NCI-H1436 treated with DMSO at 0.1 percent for 48 hours (cell line): ENCODE measurements around the gene RPL10L.

Source experiments
- DNase-seq: peaks from one replicate; lab custom pipeline; 2025; lab: John Stamatoyannopoulos, UW

The RPL10L gene

DNA sequence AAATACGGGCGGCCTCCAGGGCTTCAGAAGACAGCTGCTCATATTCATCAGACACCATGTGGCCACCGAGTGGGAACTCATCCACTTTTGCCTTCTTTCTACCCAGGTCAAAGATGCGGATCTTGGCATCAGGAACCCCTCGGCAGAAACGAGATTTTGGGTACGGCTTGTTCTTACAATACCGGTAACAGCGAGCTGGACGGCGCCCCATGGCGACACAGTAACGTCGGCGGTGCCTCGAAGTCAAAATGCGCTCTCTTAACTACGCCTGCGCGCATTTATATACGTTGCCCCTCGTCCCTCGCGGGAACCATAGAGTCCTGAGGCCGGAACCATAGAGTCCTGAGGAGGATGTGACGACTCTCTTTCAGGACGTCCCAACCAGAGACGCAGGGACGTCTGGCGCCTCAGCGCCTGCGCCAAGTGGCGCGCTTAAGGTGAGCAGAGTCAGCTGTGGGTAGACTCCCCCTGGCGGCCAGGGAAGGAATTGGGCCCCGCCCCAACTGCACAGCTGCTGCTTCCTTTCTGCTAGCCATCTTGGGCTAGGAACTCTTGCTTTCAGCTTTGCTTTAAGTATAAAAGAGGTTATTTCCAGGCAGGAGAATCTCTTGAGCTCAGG, at the start of gene RPL10L:
RPL10L (minus strand) TSS at position 256 of the 619 bp plus-strand sequence; CDS start at position 211, 45 bp downstream.
- no peak for DNase-seq

DNA sequence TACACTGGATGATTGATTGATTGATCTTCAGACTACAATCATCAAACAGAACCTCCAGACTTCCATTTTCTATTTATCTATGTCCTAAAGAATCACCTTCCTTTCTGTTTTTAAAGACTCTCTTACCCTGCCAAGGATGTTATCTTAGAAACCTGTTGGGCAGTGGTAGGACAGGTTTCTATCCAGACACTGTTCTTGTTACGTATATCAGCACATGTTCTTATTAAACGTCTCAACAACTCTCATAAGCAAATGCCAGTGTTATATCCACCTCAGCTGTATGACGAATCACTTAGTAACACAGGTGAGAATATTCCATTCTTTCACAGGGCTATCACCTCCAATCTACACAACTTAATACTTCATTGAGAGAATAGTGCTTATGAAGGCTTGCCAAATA, 40.2 kb upstream of the RPL10L start:
- no peak for DNase-seq

DNA sequence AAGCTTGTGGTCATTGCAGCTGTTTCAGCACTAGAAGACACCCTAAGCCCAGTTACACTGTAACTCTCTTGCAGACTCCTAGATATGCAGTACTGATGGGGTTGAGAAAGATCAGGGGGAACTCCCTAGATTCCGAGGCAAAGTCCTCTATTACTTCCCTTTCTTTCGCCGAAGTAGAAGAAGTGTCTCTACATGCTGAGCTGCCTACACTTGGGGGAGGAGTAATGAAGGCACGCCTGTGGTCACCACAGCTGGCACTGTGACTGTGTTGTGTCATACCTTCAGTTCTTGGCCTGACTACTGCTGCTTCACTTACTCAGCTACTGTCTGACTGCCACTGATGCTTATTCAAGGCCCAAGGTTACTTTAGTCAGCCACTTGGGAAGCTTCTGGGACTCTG, 35.1 kb upstream of the RPL10L start:
- no peak for DNase-seq

DNA sequence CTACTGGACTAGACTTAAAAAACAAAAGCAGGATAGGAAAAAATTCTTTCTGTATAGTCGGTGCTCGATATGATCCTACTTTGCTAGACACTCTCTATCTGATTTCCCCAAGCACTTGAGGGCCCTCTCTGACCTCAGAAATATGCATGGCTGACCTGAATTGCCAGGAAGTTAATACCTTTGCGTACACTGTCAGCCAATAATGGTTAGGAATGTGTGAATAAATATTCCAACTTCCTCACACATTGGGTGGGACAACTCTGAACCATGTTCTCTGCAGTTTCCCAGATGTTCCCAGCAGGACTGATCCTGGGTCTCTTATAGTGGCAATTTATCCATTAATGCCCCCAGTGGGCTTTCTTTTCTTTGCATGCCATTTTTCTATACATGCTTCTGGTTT, 20.5 kb upstream of the RPL10L start:
- no peak for DNase-seq

DNA sequence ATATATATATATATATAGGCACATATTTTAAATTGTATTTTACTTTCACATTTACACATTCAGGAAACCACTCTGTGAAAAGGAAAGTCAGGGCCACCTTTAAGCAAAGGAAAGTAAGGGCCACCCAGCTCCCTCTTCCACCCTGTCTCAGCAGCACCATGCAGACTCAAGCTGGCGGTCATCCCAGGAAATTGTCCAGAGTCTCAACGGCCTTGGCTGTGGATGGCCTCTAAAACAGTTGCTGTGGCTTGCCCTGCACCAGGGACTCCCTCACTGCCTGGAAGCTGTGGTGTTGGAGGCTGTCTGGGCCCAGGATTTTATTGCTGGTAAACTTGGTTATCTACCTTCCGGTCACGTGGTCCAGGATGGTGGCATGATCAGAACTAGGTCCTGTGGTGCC, 11.8 kb upstream of the RPL10L start:
- DNase-seq, result no peak

DNA sequence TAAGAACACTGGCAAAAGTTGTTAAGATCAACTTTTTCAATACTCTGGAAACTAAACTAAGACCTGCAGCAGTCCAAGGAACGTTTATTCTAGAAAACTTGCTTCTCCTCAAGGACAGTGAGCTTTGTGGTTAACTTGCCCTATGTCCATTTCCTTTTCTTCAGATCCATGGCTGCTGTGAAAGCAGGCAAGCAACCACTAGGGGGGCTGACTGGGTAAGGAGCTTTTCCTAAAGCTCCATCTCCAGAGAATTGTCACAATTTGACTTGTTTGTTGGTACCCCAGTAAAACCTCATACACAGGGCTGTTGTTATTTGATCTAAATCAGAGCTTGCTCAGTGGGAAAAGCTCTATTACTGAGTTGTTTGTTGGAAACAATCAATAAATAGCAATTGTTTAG, 10.1 kb upstream of the RPL10L start:
- DNase-seq, result no peak

DNA sequence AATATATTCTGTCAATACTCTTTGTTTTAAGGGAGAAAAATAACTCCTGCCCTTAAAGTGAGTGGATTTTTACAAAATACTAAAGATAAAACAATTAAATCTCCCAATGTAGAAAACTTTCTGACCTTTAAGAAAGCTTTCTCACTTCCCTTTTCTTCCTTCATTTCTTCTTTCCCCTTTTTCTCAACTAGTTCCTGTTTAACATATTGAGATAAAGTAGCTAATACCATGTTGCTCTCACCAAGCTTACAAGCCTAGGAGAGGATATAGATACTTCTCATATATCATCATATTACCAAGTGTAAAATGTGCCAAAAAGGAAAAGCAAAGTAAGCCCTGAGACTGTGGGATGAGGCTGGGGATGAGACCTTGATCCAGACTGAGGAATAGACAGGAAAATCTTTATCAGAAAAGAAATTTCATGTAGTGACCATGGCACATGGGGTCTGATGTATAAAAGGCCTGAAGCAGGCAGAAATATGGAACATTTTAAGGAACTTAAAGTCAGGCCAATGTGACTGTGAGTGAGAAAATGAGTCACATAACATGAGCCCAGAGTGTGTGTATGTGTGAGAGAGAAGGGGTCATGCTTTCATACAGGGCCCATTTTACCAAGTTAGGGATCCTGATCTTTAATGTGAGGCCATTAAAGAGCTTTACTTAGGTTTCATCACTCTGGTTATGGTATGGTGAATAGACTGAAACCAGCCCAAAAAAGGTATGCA, 1.6 kb upstream of the RPL10L start:
- DNase-seq, result no peak

DNA sequence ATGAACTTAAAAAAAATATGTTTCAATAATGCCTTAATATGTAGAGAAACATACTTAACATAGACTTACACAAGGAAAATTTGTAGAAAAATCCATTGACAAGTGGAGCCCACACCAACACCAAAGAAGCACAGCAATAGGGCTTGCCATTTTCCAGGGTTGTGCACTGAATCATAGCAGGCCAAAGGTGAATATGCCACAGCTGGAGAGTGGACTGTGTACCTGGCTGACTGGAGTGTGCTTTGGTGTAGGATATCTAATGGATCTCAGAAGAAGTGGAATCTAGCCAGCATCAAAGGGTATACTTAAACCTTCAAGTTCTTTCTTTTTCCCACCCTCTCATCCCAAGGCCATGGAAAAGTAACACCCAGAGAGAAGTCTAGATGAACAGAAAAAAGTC, 4.8 kb downstream of the RPL10L start:
- no peak for DNase-seq

DNA sequence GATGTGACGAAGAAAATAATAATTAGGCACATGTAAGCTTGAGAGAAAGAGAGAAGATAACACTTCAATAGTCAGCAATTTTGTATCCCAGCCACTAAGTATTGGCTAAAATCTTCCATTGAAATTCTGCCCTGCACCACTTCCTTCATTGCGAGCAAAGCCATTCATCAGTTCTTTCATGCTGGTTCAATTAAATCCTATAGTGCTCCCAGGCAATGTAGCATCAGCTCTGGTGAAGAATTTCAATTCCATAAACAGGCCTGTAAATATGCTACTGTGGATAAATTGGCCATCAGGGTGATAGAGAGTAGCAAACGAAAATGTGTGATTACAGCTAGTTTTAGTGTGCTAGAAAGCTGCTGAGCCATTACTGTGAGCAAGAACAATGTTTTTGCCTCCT, 24.7 kb downstream of the RPL10L start:
- DNase-seq, result no peak
